HepG2 (cell line): ENCODE results near the gene PPP1CB. TPM values are rescaled to one million over a fixed set of nuclear protein-coding genes. Genes with fewer than 3 reads are reported as not detected.

Source experiments
- ISX ChIP-seq: sonication (generic); formaldehyde crosslinking; conservative IDR thresholded peaks from 2 replicates; pipeline ENCODE4 v1.5.0; 2020; ENCODE audit warnings: missing genetic modification reagents
- PHF5A ChIP-seq: IDR thresholded peaks from one replicate; pipeline ENCODE4 v1.6.1; 2018; ENCODE audit warnings: low read depth, missing genetic modification reagents; ENCODE audit not compliant: unreplicated experiment
- RBM39 ChIP-seq: fragments of 200-400 bp; formaldehyde crosslinking; IDR thresholded peaks from one replicate; pipeline ENCODE4 v1.6.1; 2018; ENCODE audit warnings: antibody characterized with exemption, mild to moderate bottlenecking, low read depth, low read length; ENCODE audit not compliant: poor library complexity, severe bottlenecking
- ZGPAT ChIP-seq: IDR thresholded peaks from 2 replicates; pipeline ENCODE4 v1.6.1; 2016; ENCODE audit warnings: mild to moderate bottlenecking
- ZNF17 ChIP-seq: sonication (generic); formaldehyde crosslinking; IDR thresholded peaks from 2 replicates; pipeline ENCODE4 v1.5.0; 2020; ENCODE audit warnings: mild to moderate bottlenecking, missing genetic modification reagents
- ZNF280D ChIP-seq: sonication (generic); formaldehyde crosslinking; IDR thresholded peaks from 2 replicates; pipeline ENCODE4 v1.5.1; 2020; ENCODE audit warnings: mild to moderate bottlenecking, missing genetic modification reagents
- ZSCAN5A ChIP-seq: sonication (generic); formaldehyde crosslinking; IDR thresholded peaks from 2 replicates; pipeline ENCODE4 v1.8.0; 2022; ENCODE audit warnings: mild to moderate bottlenecking, missing genetic modification reagents, borderline replicate concordance
- polyA plus RNA-seq, 8 experiments: library from polyadenylated mRNA; depleted of rRNA in 3 of 8; stranded (reverse) in 7 of 8; unstranded in 1 of 8; fragments of >200 nt; fragmentation: Illumina TruSeq in 4 of 8; extraction: Trizol in 4 of 8; gene quantifications; 2 replicates each; pipeline versions ENCODE4 v1.2.1 to v1.2.3, GENCODE V29; 2011 to 2016; ENCODE audit warnings: low read depth in 4 of 8, missing spikeins in 1 of 8, mixed read lengths in 1 of 8; ENCODE audit not compliant: insufficient read depth in 1 of 8
- total RNA-seq, 5 experiments: library from RNA; depleted of rRNA; stranded (reverse); fragments of >200 nt; fragmentation: Illumina TruSeq; extraction: Trizol; gene quantifications; 2 replicates each; pipeline ENCODE4 v1.2.3, GENCODE V29; 2016; ENCODE audit warnings: low read depth in 1 of 5

The PPP1CB gene
- total and polyA plus RNA-seq, 2 of the 13 experiments (the other 11 are each of a cell fraction or from before 2014, with no cell fraction given) = 46.9 to 109 TPM

GRCh38 chr2:28810384-28811285 lies 59.0 kb downstream of the PPP1CB start, which contains the start of gene SPDYA (continued):
- TF ChIP-seq ZNF280D (CRISPR knock-in tag) (no peak), ISX (CRISPR knock-in tag) (no peak), PHF5A (CRISPR knock-in tag) (no peak), ZSCAN5A (no peak), ZGPAT (CRISPR knock-in tag) (no peak), ZNF17 (CRISPR knock-in tag) (no peak), RBM39 (no peak)
